HG03196 (cell line): ENCODE results near the gene HOXB2.

ENCODE experiments used
- ATAC-seq: cut with Tn5 transposase; IDR thresholded peaks from one replicate; pipeline ENCODE4 v1.9.1; 2021; ENCODE audit not compliant: unreplicated experiment

The HOXB2 gene

GRCh38 chr17:48553826-48554225 lies 8.9 kb upstream of the HOXB2 start:
- no peak for ATAC-seq

DNA sequence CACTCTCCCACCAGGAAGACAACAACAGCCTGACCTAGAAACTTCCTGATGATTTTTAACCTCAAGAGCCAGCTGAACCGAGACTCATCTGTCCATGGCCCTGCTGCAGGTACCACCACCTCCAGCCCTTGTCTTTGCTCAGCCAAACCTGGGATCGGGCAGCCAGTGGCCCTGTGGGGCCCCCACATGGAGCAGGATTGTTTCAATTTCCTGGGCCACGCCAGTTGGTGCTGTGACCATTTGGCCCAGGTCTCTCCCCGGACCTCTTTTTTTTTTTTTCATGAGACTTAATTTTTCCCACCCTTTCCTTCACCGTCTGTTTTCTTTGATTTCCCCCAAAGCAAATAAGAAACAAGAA lies 8.3 kb upstream of the HOXB2 start:
- no peak for ATAC-seq

DNA sequence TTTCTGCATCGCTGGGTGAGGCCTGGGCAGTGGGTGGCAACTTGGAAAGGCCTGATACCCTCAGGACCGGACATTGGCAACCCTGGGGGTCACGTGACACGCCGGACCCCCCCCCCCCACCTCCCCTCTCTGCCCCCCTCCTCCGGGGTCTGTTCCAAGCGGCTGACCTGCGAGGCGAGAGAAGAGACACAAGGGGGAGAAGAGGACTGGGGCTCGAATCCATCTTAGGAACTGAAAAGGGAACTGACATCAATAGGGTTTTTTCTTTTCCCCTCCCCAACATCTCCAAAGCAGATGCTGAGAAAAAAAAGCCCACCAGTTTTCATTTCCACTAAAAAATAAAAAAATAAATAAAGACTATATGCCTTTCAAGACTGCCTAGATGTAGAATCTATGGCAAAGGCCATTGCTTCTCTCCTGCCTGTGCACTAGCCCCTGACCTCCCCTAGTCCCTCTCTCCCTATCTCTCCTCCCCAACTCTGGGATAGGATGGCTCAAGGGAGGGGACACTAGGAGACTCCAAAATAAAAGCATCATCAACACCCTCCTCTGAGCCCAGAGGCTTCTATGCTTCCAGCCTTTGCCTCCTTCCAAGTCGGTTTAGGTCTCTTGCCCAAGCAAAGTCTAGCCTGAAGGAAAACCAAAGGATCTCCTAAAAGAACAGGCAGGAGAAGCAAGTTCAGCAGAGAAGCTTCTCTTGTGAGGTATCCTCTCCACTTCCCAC lies 7.7 kb upstream of the HOXB2 start:
- no peak for ATAC-seq

GRCh38 chr17:48551596-48552465 lies 6.9 kb upstream of the HOXB2 start:
- ATAC-seq: no peak

DNA sequence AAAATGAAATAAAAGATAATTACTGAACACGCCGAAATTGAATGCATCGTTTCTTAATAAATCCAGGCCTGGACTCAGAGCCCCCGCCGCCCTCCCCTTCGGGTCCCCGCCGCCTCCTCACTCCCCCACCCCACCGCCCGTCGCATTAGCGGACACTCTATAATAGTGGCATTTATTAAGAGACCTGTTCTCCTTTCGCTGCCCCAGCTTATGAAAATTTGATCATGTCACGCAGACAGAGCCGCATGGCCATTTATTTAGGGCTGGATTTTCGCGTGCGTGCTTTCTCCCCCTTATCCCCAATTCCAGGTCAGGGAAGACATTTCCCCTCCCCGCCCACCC lies 6.3 kb upstream of the HOXB2 start:
- no peak for ATAC-seq

DNA sequence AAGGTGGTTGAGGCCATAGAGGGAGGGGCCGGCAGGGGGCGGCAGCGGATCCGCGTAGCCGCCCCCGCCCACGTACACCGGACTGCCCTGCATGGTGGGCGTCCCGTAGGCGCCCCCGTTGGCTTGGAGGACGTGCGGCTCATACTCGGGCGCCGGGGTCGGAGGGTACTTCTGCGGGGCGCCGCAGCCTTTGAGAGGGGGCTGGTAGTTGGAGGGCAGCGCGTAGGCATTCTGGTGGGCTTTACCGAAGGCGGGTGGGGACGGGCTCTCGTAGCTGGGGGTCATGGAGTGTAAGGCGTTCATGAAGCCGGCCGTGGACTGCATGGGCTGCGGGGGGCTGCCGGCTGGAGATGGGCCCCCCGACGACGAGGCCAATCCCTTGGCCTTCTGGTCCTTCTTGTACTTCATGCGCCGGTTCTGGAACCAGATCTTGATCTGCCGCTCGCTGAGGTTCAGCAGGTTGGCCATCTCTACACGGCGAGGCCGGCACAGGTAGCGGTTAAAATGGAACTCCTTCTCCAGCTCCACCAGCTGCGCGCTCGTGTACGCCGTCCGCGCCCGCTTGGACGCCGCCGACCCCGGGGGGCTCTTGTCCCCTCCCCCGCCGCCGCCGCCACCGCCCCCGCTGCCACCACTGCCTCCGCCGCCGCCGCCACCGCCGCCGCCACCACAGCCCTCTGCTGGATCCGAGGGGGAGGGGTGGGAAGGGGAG lies 5.7 kb upstream of the HOXB2 start:
- no peak for ATAC-seq

- no peak for ATAC-seq
Observed at GRCh38 chr17:48549914-48550501, 5.1 kb upstream of the HOXB2 start.

DNA sequence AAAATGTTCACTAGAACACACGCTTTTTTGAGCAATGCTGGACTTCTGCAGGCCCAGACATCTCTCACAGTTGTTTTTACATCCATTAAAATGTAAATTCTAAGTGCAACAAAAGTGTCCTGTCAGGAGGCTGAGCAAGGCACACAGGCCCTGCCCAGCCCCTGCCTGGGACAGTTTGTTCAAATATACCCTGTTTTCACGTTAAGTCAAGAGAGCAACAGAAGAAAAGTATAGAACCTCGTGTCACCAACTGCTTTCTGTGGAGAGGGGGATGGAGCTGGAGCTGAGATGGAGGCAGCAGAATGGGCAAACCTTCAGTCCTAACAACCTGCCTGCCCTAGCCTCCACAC lies 4.3 kb upstream of the HOXB2 start:
- ATAC-seq: no peak

- ATAC-seq: no peak
Observed at GRCh38 chr17:48548523-48549280, 3.8 kb upstream of the HOXB2 start.

- no peak for ATAC-seq
Observed at GRCh38 chr17:48547808-48548522, 3.1 kb upstream of the HOXB2 start.

DNA sequence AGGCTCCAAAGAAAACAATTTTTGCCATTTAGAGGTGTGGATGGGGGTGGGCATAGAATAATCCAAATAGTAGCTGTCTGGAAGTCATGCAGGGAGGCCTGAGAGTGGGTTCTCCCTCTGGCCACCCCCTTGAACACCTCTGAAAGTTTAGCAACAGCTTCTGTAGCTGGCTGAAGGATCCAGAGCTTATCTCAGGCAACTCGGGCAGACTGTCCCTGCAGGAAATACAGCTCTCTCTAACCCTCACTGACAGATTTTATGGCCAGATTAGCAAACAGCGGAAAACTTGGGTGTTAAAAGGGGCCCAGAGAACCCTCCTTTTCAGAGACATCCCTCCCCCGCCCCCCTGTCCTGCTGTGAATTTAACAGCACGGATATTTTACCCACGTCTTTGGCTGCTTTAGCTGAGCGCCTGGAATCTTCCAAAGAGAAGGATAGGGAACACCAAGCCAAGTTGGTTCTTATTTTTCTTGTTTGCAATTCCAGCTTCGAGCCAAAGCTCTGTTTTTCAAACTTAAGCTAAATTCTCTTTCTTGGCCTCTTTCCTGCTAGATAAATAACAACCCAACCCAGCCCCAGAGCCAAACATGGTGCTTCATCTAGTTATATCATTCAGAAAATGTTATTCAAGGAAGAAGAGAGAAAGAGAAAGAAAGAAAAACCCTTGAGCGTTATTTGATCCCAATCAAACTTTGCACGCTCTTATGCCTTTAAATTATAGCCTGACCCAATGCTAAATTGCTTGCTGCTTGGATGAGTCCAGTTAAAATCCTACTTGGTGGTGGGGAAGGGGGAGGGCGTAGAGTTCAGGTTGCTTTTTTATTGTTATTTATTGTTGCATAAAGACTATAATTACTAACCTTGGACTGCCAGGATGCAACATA lies 2.3 kb upstream of the HOXB2 start:
- no peak for ATAC-seq

GRCh38 chr17:48546137-48546923 lies 1.4 kb upstream of the HOXB2 start:
- ATAC-seq: no peak

- no peak for ATAC-seq
Observed at GRCh38 chr17:48545539-48545938, 630 bp upstream of the HOXB2 start.

DNA sequence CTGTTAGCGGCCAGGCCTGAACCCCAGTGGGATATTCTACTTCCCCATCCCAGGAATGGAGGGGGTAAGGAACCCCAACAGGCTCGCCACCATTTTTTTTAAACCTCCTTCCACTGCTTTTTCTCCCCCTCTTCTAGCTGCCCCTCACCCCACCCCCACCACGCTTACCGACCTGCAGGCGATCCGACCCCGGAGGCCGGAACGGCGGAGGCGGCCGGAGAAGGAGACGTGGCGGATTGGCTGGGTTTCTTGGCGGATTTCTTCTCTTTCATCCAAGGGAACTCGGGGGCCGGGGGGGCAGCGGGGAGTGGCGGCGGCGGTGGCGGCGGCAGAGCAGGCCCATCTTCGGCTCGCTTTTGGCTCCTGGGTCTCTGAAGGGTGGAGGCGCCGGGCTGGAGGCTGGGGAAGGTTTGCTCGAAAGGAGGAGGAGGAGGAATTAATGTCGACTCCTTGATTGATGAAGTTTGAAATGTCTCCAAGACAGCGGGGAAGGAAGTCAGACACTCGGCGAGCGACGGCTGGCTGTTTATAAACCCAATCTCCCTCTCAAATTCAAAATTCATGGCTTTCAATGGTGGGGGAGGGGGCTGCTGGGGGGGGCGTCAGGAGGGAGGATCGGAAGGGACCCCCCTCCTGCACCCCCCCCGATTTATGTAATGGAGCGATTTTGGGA lies 424 bp downstream of the HOXB2 start:
- no peak for ATAC-seq

DNA sequence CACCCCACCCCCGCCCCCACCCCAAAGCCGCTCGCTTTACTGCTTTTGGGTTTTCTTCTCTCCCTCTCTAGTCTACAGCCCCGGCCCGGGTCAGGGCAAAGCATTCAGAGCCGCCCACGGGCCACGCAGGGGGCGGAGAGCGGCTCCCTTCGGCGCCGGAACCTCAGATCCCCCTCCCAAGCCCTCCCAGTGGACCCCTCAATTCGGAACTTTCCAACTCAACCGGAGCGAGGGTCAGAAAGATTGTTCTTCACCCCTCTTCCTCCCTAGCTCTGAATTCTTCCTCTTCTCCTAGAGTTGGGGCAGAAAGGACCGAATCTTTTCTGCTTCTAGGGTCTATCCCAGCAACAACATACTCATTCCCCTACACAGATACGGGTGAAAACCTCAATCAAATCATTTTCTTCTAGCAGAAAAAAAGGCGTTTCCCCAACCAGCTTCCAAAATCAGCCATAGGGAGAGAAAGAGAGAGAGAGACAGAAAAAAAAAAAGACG lies 1.0 kb downstream of the HOXB2 start:
- peak; percentile 12 for ATAC-seq

DNA sequence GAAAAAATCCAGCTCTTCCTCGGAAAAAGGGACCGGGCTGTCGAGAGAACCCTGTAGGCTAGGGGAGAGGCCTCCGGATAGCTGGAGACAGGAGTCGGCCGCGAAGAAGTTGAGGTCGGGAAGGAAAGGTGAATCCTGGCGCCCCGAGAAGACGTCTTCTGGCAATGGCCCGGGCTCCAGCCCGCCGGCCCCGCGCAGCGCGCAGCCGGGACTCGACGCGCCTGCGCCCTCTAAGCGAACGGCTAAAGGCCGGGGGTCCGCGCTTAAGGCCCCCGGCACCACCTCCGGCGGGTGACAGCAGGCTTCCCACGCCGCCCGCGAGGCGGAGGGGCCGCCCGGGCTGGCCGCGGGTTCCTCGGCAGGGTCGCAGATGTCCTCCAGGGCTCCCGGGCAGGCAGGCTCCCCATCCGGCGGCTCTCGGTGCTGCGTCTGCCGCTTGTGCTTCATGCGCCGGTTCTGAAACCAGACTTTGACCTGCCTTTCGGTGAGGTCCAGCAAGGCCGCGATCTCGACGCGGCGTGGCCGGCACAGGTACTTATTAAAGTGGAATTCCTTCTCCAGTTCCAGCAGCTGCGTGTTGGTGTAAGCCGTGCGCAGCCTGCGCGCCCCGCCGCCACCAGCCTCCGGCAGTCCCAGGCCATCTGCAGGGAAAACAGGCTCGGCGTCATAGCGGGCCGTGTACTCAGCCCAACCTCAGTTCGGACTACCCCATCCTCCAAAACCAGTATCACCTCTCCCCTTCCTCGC lies 1.6 kb downstream of the HOXB2 start:
- peak; percentile 50 for ATAC-seq

DNA sequence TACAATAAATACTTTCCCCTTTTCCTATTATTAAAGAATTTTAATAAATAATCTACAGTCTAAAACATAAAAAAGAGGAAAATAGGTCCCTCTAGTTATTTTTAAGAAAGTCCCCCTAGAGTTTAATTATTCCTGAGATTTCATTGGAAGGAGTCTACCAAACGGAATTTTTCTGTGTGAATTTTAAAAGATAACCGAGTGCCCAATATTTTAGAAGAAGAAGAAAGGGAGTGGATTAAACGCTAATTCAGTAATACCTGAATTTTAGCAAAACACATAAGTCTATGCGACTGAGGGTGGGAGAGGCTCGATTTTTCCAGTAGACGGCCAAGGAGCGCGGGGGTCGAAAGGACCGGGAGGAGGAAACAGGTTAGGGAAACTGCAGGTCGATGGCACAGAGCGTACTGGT lies 2.2 kb downstream of the HOXB2 start:
- no peak for ATAC-seq
